Type B pancreatic cell (in vitro differentiated cells): ENCODE results near the gene POU2F1. TPM values are rescaled to one million over a fixed set of nuclear protein-coding genes. Genes with fewer than 3 reads are reported as not detected.

Experiments
- DNase-seq: peaks from one replicate; pipeline ENCODE4 v3.0.0; 2021; ENCODE audit warnings: mixed read lengths; ENCODE audit not compliant: unreplicated experiment; ENCODE audit errors: extremely low spot score
- H3K27ac Mint-ChIP-seq: 2 replicates; pipeline ENCODE4 v1.8.0; 2021; ENCODE audit warnings: mild to moderate bottlenecking, mixed read lengths
- H3K27me3 Mint-ChIP-seq: 2 replicates; pipeline ENCODE4 v1.8.0; 2021; ENCODE audit warnings: mixed read lengths
- H3K36me3 Mint-ChIP-seq: 2 replicates; pipeline ENCODE4 v1.8.0; 2021; ENCODE audit warnings: mixed read lengths
- H3K4me1 Mint-ChIP-seq: one replicate; pipeline ENCODE4 v1.8.0; 2021; ENCODE audit warnings: mixed read lengths; ENCODE audit not compliant: unreplicated experiment
- H3K4me3 Mint-ChIP-seq: 2 replicates; pipeline ENCODE4 v1.8.0; 2021; ENCODE audit warnings: mild to moderate bottlenecking, mixed read lengths
- H3K9me3 Mint-ChIP-seq: 2 replicates; pipeline ENCODE4 v1.8.0; 2021; ENCODE audit warnings: mixed read lengths
- CTCF ChIP-seq: fragments of 200-600 bp; sonication (generic); conservative IDR thresholded peaks from 2 replicates; pipeline ENCODE4 v1.5.0; 2021; ENCODE audit warnings: antibody characterized with exemption, mild to moderate bottlenecking
- total RNA-seq: library from RNA; stranded (reverse); gene quantifications from 2 replicates; pipeline ENCODE4 v1.2.1, GENCODE V29; 2021; ENCODE audit warnings: low replicate concordance

The POU2F1 gene
- total RNA-seq, 1 donor from 2014 or later, result 24.2 TPM

- DNase-seq, result no peak
- Mint-ChIP-seq H3K27me3 (no peaks in the 10 kb centered on the region), H3K36me3 (no peaks in the 10 kb centered on the region), H3K9me3 (peaks cover 5% of the 10 kb centered on the region), H3K4me1 (peaks cover 23% of the 10 kb centered on the region), H3K4me3 (no peak overlapping the region), H3K27ac (no peak overlapping the region)
- no peak for TF ChIP-seq CTCF
Measured at GRCh38 chr1:167229719-167230385, 9.2 kb downstream of the POU2F1 start.

GRCh38 chr1:167230437-167230836 lies 9.8 kb downstream of the POU2F1 start:
- Mint-ChIP-seq H3K36me3 (no peaks in the 10 kb centered on the region), H3K4me3 (no peak overlapping the region), H3K9me3 (peaks cover 5% of the 10 kb centered on the region), H3K27me3 (no peaks in the 10 kb centered on the region), H3K27ac (no peak overlapping the region), H3K4me1 (peaks cover 23% of the 10 kb centered on the region)
- no peak for TF ChIP-seq CTCF
- DNase-seq, result no peak

GRCh38 chr1:167231873-167232450 lies 11.3 kb downstream of the POU2F1 start:
- DNase-seq, result no peak
- H3K36me3 Mint-ChIP-seq, result no peaks in the 10 kb centered on the region
- H3K27me3 Mint-ChIP-seq, result no peaks in the 10 kb centered on the region
- no peak for TF ChIP-seq CTCF
- no peak overlapping the region for H3K4me3 Mint-ChIP-seq
- H3K9me3 Mint-ChIP-seq, result peaks cover 5% of the 10 kb centered on the region
- H3K27ac Mint-ChIP-seq, result no peak overlapping the region
- peaks cover 28% of the 10 kb centered on the region for H3K4me1 Mint-ChIP-seq

GRCh38 chr1:167232801-167233200 lies 12.1 kb downstream of the POU2F1 start:
- Mint-ChIP-seq H3K27ac (no peak overlapping the region), H3K36me3 (no peaks in the 10 kb centered on the region), H3K27me3 (no peaks in the 10 kb centered on the region), H3K4me3 (no peak overlapping the region), H3K9me3 (peaks cover 5% of the 10 kb centered on the region), H3K4me1 (peaks cover 30% of the 10 kb centered on the region)
- no peak for TF ChIP-seq CTCF
- no peak for DNase-seq

GRCh38 chr1:167233373-167233772 lies 12.7 kb downstream of the POU2F1 start:
- Mint-ChIP-seq H3K27me3 (no peaks in the 10 kb centered on the region), H3K27ac (no peak overlapping the region), H3K4me1 (peaks cover 25% of the 10 kb centered on the region), H3K4me3 (no peak overlapping the region), H3K9me3 (no peaks in the 10 kb centered on the region), H3K36me3 (no peaks in the 10 kb centered on the region)
- no peak for DNase-seq
- TF ChIP-seq CTCF, result no peak
